GM21737 (cell line): Measurements from ENCODE around the gene ZNF397.

Experiments
- ATAC-seq: cut with Tn5 transposase; IDR thresholded peaks from one replicate; pipeline ENCODE4 v1.9.1; 2021; ENCODE audit warnings: mild to moderate bottlenecking, moderate library complexity; ENCODE audit not compliant: unreplicated experiment

Gene ZNF397

DNA sequence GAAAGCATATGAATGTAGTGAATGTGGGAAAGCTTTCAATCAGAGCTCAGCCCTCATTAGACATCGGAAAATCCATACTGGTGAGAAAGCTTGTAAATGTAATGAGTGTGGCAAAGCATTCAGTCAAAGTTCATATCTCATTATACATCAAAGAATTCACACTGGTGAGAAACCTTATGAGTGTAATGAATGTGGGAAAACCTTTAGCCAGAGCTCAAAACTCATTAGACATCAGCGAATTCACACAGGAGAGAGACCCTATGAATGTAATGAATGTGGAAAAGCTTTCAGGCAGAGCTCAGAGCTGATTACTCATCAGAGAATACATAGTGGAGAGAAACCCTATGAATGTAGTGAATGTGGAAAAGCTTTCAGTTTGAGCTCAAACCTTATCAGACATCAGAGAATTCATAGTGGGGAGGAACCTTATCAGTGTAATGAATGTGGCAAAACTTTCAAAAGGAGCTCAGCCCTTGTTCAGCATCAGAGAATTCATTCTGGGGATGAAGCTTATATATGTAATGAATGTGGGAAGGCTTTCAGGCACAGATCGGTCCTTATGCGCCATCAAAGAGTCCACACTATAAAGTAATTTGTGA is 5.0 kb downstream of the ZNF397 start:
- ATAC-seq: no peak

DNA sequence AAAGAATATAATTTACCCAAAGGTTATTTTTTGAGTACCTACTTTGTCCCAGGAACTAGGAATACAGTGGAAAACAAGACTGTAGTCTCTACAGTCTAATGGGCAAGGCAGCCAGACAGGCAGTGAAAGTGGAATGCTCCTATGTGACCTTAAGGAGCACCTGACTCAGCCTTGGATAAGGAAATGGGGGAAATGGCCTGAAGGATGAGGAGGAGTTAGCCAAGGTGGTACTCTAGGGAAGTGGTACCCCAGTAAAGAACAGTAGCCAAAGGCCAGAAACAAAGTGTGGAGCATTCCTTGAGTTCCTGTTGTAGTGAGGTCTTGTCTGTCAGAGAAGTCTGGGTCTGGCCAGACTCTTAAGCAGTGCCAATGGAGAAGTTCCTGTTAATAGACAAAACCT is 6.0 kb downstream of the ZNF397 start:
- ATAC-seq: no peak

DNA sequence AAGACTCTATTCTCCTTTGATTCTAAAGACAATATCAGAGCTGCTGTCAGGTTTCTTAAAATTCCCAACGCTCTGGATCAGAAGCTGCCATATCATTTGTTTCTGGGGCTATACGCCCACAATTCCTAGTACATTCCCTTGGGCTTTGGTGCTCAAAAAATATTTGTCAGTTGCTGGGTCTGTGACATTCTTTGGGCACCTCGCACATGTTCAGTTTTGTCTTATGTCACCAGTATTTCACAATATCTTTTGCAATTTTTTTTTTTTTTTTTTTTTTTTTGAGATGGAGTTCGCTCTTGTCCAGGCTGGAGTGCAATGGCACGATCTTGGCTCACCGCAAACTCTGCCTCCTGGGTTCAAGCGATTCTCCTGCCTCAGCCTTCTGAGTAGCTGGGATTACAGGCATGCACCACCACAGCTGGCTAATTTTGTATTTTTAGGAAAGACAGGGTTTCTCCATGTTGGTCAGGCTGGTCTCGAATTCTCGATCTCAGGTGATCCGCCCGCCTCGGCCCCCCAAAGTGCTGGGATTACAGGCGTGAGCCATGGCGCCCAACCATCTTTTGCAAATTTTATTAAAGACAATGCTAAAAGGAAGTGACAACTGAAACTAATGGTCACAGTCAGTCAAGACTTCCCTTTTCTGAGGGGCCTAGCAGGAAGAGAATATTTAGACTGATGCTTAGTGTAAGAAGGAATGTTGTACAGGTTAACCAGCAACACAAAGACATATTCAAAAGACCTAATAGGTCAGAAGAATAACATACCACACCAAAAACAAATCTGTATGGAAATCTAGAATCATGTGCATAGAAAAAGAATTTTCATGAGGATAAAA is 6.8 kb downstream of the ZNF397 start:
- no peak for ATAC-seq

DNA sequence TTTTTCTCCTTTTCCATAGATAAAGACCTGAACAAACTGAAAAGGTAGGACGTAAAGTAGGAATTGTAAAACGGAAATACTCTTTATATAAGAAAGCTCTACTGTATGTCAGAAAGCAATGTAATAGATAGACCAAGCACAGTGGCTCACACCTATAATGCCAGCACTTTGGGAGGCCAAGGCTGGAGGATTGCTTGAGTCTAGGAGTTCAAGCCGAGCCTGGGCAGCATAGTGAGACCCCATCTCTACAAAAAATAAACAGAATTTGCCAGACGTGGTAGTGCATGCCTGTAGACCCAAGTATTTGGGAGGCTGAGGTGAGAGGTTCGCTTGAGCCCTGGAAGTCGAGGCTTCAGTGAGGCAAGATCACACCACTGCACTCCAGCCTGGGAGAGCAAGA is 7.6 kb downstream of the ZNF397 start:
- ATAC-seq: no peak

DNA sequence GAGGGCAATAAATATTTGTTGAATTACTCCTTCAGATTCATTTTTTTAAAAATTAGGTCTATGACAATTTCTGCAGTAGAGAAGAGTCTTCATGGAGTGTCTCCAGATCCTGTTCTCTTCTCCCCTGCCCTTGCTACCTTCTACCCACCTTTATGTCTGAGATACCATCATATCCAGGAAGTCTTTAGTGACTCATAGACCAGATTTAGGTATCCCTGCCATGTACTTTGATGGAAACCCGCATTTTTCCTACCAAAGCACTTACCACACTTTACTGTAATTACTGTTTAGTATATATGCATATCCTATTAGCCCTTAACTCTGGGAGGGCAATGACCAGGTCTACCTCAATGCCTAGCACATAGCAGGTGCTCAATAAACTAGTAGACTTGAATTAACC is 11.6 kb downstream of the ZNF397 start:
- no peak for ATAC-seq

DNA sequence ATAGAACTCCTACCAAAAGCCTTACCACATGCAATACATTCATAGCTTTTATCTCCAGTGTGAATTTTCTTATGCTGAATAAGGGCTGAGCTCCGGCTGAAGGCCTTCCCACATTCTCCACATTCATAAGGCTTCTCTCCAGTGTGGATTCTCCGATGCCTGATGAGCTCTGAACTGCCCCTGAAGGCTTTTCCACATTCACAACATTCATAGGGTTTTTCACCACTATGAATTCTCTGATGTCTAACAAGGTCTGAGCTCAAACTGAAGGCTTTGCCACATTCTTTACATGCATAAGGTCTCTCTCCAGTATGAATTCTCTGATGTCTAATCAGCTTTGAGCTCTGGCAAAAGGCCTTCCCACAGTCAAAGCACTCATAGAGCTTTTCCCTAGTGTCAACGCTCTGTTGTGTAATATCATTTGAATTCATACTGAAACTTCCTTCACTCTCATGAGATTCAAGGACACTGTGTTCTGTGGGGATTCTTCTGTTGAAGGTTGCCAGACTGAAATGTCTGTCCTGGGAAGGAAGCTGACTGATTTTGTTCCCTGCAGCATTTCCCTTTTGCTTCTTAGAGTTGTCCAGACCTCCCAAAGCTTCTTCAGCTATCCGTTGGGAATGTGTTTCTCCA is 12.9 kb downstream of the ZNF397 start:
- ATAC-seq: no peak

DNA sequence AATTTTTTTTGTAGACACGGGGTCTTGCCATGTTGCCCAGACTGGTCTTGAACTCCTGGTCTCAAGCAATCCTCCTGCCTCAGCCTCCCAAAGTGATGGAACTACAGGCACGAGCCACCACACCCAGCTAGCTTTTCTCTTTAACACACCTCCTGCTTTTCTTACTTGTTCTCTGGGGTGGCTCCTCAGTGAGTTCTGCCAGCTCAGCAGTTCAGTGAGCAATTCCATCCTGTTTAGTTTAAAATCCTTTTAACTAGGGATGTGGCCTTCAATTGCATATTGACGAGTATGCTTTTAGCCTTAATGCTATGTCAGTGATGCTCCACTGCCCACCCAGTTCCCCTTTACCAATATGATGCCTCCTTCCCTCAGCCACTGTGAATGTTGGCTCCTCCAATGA is 16.1 kb downstream of the ZNF397 start:
- ATAC-seq: no peak

DNA sequence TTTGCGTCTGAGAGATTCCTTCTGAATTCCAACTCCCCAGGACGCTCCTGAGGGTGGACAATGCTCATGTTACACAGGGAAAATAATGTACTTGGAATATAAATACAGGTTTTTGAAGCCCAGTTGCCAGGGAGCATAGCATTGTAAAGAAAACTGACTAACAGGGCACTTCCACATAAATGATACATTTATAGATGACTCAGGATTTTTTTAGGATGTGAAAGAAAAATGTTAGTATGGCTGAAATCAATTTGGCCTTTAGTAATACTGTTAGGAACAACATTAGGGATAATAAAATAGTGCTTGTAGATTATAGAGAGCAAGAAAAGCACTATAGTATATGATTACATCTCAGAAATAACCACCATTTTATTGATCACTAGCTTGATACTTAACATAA is 23.6 kb downstream of the ZNF397 start:
- no peak for ATAC-seq

DNA sequence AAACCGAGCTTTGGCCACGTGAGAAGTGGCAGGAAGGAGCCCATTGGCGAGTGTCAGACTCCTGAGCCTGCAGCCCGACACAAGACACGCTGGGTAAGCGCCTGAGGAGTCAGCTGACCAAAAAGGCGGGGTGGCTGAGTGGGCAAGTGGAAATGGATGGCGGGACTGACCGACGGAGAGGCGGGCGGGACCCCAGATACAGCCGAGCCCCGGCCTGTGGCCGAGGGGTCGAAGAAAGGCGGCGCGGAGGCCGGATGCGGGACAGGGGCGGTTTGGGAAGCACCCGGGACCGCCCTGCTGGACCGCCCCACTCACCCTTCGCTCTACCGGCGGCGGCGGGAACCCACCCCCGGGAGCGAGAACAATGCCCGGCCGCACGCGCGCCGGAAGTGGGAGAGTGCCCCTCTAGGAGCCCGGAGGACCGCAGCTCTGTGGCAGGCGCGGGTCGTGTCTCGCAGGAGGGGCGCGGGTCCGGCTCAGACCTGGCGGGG is 26.4 kb downstream of the ZNF397 start:
- ATAC-seq: peak; percentile 82

DNA sequence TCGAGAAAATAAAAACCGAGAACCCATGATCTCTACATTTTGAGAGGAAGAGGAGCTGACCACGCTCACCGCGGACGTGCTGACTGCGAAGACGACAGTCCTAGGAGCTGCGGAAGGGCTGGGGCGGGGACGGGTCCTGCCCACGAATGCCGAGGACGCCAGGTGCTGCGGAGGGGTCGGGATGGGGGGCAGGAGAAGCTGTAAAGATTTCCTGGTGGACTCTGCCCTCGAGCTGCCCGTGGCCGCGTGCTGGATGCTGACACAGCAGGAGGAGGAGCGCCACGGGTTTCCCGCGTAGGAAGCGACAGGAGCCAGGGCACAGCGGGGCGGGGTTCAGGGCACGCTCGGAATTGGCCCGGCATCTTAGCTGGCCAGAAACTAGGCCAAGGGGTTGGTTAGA is 27.0 kb downstream of the ZNF397 start:
- peak; percentile 10 for ATAC-seq

DNA sequence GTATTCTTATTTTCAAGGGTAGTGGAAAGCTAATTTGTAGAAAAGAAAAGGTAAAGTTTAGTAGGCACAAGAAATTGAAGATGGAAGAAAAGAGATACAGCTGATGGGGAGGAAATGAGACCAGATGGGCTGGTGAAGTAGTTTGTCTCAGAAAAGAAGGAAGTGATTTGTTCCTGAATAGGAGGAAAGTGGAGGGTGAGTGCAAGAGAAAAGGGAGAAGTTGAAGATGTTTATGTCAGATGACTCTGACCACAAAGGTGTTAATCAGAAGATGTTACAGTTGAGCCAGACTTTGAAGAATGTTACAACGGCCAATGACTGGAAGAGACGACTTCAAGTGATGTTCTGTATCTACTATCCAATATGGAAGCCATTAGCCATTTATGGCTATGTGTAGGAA is 28.0 kb downstream of the ZNF397 start:
- no peak for ATAC-seq

DNA sequence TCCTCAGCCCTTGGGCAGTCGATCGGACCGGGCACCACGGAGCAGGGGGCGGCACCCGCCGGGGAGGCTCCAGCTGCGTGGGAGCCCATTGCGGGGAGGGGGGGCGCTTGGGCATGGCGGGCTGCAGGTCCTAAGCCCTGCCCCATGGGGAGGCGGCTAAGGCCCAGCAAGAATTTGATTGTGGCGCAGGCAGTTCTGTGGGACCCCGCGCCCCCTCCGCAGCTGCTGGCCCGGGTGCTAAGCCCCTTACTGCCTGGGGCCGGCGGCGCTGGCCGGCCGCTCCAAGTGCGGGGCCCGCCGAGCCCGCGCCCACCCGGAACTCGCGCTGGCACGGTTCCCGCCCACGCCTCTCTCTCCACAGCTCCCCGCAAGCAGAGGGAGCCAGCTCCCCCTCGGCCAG is 30.8 kb downstream of the ZNF397 start:
- no peak for ATAC-seq

DNA sequence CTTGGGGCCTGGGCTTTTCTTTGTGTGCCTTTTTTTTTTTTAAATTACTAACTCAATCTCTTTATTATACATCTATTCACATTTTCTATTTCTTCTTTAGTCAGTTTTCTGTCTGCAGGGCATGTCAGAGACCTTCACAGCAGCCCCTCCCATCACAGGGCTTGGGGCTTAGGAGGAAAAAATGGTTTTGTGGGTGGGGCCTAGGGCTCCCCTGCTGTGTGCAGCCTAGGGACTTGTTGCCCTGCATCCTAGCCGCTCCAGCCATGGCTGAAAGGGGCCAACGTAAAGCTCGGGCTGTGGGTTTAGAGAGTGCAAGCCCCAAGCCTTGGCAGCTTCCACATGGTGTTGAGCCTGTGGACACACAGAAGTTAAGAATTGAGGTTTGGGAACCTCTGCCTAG is 35.4 kb downstream of the ZNF397 start:
- no peak for ATAC-seq

DNA sequence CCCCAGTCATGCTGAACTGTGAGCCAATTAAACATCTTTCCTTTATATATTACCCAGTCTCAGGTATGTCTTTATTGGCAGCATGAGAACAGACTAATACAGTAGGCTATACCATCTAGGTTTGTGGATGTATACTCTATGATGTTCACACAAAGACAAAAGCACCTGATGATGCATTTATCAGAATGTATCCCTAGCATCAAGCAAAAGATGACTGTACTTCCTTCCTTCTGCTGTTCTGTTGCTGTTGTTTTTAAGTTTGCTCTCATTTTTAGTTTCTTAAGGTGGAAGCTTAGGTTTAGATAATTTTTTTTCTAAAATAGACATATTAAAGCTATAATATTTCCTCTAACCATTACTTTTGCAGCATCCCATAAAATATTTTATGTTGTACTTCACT is 36.8 kb downstream of the ZNF397 start:
- no peak for ATAC-seq

DNA sequence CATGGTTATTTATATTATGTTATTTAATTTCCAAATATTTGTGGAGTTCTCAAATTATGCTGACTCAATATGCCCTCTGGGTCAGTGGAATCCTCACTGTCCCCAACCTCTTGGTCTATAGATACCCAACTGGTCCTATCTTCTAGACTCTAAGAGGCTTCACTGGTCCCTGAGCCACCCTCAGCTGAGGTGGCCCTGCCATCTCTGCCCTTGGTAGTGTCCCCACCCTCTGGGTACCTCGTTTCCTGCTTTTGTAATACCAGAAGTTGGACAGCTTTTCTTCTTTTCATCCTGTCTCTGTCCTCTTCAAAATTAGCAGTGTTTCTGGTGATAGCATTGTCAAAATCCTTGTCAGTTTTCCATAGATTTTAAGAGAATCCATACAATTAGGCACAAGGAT is 37.3 kb downstream of the ZNF397 start:
- no peak for ATAC-seq

DNA sequence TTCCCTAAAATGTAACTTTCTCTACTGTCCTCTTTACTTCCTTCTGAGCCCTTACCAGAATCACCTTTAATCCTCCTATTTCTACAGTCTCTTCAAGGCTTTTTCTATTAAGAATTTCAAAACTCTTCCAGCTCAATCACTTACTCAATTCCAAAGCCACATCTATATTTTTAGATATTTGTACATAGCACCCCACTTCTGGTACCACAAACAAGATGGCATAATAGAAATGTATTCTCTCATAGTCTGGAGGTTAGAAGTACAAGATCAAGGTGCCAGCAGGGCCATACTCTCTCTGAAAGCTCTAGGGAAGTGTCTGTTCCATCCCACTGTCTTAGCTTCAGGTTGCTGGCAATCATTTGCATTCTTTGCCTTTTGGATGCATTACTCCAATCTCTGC is 38.1 kb downstream of the ZNF397 start:
- no peak for ATAC-seq

DNA sequence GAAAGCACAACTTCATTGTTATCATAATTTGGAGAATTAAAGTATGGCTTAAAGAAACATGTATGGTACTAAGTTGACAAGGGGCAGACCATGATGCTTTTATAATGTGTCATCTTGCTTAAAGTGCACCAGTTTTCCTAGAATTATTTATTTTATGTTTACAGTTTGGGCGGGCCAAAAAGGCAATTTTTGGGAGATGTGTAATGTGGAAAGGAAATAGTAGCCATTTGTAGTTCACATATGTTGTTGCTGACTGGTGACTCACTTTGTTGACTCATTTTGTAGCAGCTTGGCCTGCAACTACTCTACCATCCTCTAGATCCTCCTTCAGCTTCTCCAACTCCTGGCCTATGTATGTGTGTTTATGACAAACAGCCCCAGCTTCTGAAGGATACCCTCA is 41.5 kb downstream of the ZNF397 start:
- ATAC-seq: no peak

DNA sequence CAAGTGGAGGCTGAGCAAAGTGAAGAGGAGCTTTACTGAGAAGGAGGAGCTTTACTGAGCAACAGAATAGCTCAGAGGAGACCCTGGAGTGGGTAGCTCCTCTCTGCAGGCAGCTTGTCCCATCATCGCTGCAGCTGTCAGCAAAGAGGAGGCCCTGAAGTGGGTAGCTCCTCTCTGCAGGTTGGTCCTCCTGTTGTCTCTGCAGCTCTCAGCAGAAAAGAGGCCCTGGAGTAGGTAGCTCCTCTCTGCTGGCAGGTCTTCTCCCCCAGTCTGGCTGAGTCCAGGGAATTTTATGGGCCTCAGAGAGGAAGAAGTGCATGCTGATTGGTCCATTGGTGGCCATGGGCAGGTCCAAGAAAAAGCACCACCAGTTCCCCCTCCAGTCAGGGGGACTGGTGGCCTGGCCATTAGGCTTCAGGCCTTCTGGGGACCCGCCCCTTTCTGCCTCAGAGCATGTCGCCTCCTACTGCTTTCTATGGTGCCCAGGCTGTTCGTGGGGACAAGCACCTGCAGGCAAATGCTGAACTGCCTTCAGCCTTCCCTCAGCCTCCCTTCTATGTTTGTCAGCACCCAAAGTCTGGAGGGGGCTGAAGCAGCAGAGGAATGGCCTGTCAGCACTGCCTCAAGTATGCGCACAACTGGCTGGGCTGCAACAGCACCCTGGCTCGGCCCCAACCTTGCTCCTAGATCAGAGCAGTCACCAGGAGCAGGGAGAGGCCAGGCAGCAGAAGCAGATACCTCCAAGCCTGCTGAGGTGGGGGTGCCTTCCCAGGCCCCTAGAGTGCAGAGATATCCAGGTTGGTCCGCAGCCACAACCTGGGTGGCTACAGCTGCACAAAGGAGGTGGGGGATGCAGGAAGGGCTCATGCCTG is 43.3 kb downstream of the ZNF397 start:
- no peak for ATAC-seq

DNA sequence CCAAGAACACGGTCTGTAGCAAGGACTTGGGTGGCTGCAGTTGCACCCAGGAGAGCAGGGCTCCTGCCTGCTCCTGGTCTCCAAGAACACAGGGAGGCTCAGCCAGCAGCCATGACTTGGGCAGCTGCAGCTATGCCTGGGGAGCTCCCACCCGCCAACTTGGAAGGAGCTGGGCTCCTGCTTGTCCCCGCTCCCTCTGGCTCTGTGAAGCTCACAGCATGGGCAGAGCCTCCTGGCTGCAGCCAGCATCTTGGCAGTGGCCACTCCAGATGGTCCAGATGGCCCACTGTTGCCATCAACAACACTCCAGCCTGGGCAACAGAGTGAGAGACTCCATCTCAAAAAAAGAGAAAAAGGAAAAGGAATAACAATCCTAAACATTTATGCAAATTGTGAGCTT is 44.0 kb downstream of the ZNF397 start:
- ATAC-seq: no peak

DNA sequence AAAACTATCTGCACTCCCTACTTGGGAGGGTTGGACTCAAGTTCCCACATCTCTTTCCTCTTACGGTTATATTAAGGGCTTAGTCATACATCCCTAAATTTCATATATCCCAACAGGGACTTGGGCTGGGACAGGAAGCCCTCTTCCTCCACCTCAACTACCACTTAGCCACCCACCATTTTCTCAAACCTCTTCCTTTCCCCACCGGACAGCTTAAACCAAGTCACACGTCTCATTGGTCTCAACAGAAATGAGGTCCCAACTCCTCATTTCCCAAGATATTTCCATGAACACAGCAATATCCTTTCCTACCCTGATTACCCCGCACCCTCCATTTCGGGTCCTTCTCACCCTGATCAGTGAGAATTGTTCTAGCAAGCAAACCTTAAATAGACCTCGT is 48.5 kb downstream of the ZNF397 start:
- no peak for ATAC-seq

DNA sequence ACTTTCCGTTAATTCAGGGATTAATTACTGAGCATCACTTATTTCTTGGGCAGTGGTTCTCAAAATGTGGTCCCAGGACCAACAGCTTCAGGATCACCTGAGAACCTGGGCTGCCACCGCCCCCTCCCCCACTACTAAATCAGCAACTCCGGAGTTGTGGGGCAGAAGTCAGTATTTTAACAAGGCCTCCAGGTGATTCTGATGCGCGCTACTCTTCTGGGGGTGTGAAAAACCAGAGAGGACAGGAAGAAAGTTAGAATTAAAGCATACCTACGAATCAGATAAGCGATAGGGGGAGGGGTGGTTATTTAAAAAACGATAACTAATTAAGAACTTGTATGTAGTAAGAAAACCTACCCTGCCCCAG is 48.9 kb downstream of the ZNF397 start:
- peak; percentile 25 for ATAC-seq
